Left ventricle myocardium inferior (tissue), 1 donor: Measurements from ENCODE around the gene TM9SF2. TPM values are rescaled to one million over a fixed set of nuclear protein-coding genes. Genes with fewer than 3 reads are reported as not detected.
A peak's percentile ranks its signal among the peaks of the same experiment; 100 is the strongest.

Experiments used
- DNase-seq: peaks from one replicate; pipeline ENCODE4 v3.0.0-alpha.2; 2020
- H3K27ac ChIP-seq: fragments of 200-600 bp; replicated peaks from 2 replicates; pipeline ENCODE4 v1.8.0; 2021
- H3K27me3 ChIP-seq: fragments of 200-600 bp; 2 replicates; pipeline ENCODE4 v1.8.0; 2021; ENCODE audit warnings: low read depth
- H3K36me3 ChIP-seq: fragments of 200-600 bp; 2 replicates; pipeline ENCODE4 v1.8.0; 2021
- H3K4me1 ChIP-seq: fragments of 200-600 bp; 2 replicates; pipeline ENCODE4 v1.8.0; 2021
- H3K4me3 ChIP-seq: fragments of 200-600 bp; 2 replicates; pipeline ENCODE4 v1.8.0; 2021; ENCODE audit warnings: mild to moderate bottlenecking, moderate library complexity
- H3K9me3 ChIP-seq: fragments of 200-600 bp; replicated peaks from 2 replicates; pipeline ENCODE4 v1.8.0; 2021
- intact Hi-C: fragments of 100-400 bp; cut with micrococcal nuclease; formaldehyde crosslinking; loops from one replicate; pipeline ENCODE4 v1.11.0; 2022
- total RNA-seq: library from RNA; stranded (reverse); fragmentation: NEBNext Ultra II Directional; extraction: Animal tissue kit (Norgen Biotek cat#: 25700); gene quantifications from one replicate; pipeline ENCODE4 v1.2.1, GENCODE V29; 2021
- TF ChIP-seq, protein P1 (sequence below): fragments of 200-600 bp; IDR thresholded peaks from 2 replicates; pipeline ENCODE4 v1.8.0; 2021; ENCODE audit warnings: antibody characterized with exemption, mild to moderate bottlenecking, borderline replicate concordance
- donor health status: DM: no; HTN: yes; CAD: no; lungs with severe emphysema.

TM9SF2 gene
- total RNA-seq, 1 donor from 2014 or later = 55.1 TPM

DNA sequence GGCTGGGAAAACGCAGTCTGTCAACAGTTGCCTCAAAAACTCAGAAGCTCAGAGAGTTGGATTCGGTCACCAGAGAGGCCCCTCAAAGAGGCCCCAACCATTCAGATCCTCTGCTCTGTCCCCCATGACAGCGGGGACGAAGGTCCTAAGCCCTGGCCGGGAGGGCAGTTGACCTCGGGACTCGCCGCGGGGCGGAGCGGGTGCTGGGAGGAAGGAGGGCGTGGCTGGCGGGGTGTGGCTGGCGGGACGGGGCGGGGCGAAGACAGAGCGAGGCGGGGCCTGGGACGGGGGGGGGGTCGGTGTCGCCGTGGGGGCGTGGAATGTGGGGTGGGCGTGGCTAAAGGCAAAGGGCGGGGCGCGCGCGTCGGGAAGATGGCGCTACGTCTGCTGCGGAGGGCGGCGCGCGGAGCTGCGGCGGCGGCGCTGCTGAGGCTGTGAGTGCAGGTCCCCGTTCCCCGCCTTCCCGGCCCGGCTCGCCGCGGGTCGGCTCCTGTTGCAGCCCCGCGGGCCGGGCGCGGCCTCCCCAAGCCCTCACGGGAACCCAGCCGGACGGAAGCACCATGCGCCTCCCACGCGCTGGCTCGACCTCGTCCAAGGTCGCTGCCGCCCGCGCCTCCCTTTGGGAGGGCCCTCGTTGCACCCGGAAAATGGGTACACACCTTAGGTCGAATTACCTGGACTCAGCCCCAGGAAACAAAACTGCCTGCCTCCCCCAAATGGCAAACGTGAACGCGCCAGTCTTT is 105.2 kb downstream of the TM9SF2 start, which contains the start of gene CLYBL:
TSS of gene CLYBL (plus strand) at position 367 of the 743 bp plus-strand sequence.
- Histone ChIP-seq H3K27ac (peak within 1 kb of the TSS; percentile 91), H3K27me3 (no peaks in the 10 kb centered on the region), H3K4me1 (peaks cover 22% of the 10 kb centered on the region), H3K36me3 (no peaks in the 10 kb centered on the region), H3K4me3 (peak within 1 kb of the TSS; percentile 83), H3K9me3 (peaks cover 3% of the 10 kb centered on the region)
- intact Hi-C loops = no loop called here
- DNase-seq = peak; percentile 91
- TF ChIP-seq, protein P1, sequence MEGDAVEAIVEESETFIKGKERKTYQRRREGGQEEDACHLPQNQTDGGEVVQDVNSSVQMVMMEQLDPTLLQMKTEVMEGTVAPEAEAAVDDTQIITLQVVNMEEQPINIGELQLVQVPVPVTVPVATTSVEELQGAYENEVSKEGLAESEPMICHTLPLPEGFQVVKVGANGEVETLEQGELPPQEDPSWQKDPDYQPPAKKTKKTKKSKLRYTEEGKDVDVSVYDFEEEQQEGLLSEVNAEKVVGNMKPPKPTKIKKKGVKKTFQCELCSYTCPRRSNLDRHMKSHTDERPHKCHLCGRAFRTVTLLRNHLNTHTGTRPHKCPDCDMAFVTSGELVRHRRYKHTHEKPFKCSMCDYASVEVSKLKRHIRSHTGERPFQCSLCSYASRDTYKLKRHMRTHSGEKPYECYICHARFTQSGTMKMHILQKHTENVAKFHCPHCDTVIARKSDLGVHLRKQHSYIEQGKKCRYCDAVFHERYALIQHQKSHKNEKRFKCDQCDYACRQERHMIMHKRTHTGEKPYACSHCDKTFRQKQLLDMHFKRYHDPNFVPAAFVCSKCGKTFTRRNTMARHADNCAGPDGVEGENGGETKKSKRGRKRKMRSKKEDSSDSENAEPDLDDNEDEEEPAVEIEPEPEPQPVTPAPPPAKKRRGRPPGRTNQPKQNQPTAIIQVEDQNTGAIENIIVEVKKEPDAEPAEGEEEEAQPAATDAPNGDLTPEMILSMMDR = no peak

DNA sequence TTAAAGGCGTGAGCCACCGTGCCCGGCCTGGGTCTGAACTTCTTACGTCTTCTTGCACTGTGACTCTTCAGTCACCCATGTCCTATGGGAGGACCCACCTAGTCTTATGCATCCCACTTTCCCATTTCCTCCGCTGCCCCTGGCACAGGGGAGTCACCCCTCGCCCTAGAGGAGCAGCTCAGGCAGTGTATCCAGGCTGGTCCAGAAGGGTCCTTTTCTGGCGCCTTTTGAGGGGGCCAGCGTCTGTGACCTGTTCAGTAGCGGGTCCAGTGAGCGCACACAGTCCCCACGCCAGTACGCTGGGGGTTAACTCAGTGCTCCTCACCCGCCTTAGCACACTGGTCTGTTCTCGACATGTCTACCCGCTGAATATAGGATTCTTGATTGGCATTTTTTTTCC is 107.1 kb downstream of the TM9SF2 start:
- H3K27me3 ChIP-seq = no peaks in the 10 kb centered on the region
- DNase-seq = no peak
- no peaks in the 10 kb centered on the region for H3K36me3 ChIP-seq
- H3K4me1 ChIP-seq = peaks cover 22% of the 10 kb centered on the region
- H3K4me3 ChIP-seq = no peak overlapping the region
- intact Hi-C loops = no loop called here
- H3K9me3 ChIP-seq = peaks cover 3% of the 10 kb centered on the region
- TF ChIP-seq, protein P1 = no peak
- H3K27ac ChIP-seq = no peak overlapping the region

DNA sequence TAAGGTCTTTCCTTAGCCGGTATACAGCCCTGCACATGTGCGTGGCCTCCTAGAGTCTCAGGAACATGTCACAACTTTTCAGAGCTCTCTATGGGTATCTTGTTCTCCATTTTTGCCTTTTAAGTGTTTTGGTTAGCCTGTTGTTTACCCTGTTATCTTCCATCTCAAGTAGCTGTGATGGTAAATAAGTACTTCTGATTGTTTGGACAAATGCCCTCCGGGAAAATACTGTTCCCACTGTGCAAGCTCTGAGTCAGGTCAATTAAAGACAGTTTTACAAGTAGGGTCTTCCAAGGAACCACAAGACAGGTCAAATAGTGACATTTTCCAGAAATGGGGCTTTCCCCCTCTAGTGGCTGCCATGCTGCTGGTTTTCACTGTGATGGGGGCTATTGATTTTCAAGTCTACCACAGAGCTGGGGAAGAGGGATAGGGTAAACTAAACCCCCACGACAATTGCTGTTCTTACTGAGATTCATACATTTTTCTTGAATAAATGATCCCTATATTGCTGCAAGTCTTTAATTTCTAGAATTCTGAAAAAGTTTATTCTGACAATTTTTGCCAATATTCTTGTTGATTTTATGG is 109.5 kb downstream of the TM9SF2 start:
- TF ChIP-seq, protein P1 = no peak
- intact Hi-C loops = no loop called here

More for the DNA sequence above, 109.5 kb downstream of the TM9SF2 start:
- Histone ChIP-seq H3K27ac (no peak overlapping the region), H3K4me1 (peaks cover 17% of the 10 kb centered on the region), H3K36me3 (no peaks in the 10 kb centered on the region), H3K9me3 (peaks cover 3% of the 10 kb centered on the region), H3K4me3 (no peak overlapping the region), H3K27me3 (no peaks in the 10 kb centered on the region)
- DNase-seq = no peak

Other genes starting within 250 kb of the TM9SF2 start
- gene GPR18, start 243.1 kb upstream of the TM9SF2 start, total RNA-seq = not detected
- 1.7 TPM for gene GPR183, start 194.1 kb upstream of the TM9SF2 start, total RNA-seq
- gene CLYBL, start 105.2 kb downstream of the TM9SF2 start, total RNA-seq = 25.5 TPM